ENCODE results near the gene BRD1.

Gene BRD1

DNA sequence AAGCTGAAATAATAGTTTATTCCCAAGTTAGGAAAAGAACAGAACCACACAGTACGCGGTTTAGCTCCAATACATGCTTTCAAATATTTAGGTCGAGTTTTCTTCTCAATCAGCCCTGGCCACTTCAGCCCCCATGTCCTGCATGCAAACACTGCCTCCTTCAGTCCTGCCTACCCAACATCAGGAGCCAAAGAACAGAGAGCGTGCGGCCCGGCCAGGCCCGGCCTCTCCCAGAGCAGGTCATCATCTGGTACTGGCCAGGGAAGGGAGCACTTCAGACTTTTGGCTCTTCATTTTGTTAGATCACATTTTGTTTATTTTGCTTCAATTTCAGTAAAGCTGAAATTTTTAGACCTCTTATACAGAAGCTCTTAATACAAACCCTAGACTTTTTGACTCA lies 6.7 kb downstream of the BRD1 start:
- TF ChIP-seq, protein P1, sequence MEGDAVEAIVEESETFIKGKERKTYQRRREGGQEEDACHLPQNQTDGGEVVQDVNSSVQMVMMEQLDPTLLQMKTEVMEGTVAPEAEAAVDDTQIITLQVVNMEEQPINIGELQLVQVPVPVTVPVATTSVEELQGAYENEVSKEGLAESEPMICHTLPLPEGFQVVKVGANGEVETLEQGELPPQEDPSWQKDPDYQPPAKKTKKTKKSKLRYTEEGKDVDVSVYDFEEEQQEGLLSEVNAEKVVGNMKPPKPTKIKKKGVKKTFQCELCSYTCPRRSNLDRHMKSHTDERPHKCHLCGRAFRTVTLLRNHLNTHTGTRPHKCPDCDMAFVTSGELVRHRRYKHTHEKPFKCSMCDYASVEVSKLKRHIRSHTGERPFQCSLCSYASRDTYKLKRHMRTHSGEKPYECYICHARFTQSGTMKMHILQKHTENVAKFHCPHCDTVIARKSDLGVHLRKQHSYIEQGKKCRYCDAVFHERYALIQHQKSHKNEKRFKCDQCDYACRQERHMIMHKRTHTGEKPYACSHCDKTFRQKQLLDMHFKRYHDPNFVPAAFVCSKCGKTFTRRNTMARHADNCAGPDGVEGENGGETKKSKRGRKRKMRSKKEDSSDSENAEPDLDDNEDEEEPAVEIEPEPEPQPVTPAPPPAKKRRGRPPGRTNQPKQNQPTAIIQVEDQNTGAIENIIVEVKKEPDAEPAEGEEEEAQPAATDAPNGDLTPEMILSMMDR (conservative IDR thresholded peaks at IDR 0.05), result no peak
- H3K27ac ChIP-seq, result no peak overlapping the region

DNA sequence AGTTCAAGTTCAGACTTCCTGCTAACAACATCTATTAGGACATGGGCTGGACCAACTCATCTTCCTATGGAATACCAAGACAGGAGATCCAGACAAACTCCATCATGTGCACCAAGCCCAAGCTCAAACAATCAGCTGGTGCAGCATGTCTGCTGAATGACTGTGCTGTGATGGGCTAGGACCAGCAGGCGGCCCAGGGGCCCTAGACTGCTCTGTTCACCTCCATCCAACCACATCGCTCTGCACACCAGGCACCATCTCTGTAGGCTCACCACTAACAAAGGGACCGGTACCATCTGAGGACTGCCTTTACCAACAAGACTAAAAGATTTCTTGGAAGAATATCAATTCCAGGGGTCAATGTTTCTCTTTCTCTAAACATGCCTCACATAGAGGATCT lies 10.3 kb downstream of the BRD1 start:
- H3K27ac ChIP-seq, result no peak overlapping the region
- TF ChIP-seq, protein P1 (conservative IDR thresholded peaks at IDR 0.05), result no peak

DNA sequence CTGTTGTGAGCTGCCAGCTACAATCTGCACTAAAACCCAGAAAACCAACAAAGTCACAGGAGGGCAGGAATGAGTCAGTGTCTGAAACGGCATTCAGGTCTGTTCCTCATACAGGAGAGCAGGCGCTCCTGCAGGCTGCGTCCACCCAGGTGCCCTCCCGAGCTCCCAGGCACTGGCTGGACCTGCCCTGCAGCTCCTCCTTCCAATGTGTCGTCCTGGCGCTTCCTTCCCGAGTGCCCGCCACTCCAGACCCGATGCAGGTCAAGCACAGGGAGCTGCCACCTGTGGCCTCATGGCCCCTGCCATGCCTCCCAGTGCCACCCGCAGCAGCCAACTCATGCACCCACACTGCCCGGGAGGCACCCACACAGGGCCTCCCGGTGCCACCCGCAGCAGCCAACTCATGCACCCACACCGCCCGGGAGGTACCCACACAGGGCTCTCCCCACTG lies 12.0 kb downstream of the BRD1 start:
- TF ChIP-seq, protein P1 (conservative IDR thresholded peaks at IDR 0.05), result no peak
- H3K27ac ChIP-seq, result no peak overlapping the region

DNA sequence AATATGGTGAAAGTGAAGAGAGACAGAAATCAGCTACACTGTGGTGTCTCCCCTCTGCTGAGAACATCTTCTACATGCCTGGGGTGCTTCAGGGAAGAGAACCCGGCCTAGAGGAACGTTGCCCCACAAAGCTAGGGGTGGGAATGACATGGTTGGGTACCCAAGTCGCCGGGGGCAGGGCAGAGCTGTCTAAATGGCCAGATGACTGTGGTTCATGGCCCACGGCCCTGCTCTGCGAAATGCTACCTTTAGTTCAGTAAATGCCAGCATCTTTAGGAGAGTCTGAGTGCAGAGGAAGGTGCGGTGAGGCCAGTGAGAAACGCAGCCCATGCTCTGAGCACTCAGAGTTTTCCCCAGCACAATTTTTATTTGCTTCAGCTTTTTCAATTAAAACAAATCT lies 12.8 kb downstream of the BRD1 start:
- H3K27ac ChIP-seq, result no peak overlapping the region
- TF ChIP-seq, protein P1 (conservative IDR thresholded peaks at IDR 0.05), result no peak

DNA sequence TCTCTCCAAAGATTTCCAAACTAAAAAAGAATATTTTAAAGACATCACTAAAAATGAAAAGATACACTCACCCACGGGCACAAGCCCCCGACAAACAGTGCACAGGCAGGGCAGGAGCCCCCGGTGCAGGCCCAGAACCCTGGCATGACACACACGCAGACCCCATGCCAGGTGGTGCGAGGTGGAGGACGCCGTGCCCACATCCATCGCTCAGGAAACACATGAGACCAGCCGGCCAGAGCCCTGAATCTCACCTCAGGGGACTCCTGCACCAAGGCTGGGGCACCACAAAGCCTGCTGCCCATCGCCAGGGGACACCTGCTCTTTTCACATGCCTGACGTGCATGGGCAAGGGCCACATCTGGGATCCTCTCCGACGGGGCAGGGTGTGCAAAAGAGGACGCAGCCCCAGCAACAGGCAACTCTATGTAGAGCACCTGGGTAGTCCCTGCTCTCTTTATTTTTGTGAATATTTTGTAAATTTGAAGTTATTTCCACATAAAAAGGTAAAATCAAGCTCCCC lies 13.4 kb downstream of the BRD1 start:
- H3K27ac ChIP-seq, result no peak overlapping the region
- TF ChIP-seq, protein P1 (conservative IDR thresholded peaks at IDR 0.05), result no peak

DNA sequence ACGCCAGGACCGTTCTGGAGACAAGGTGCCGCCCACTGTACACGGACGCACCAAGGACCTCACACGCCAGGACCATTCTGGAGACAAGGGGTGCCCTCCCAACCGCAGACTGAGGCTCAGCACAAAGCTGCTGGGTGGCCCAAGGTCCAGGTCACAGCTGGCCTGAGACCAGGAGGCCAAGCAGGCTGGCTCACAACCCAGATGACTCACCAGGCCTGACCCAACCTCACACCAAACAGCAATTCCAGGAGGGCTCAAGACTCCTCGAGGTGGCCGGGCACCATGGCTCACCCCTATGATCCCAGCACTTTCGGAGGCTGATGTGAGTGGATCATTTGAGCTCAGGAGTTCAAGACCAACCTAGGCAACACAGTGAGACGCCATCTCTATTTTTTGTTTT lies 14.8 kb downstream of the BRD1 start:
- TF ChIP-seq, protein P1 (conservative IDR thresholded peaks at IDR 0.05), result no peak
- H3K27ac ChIP-seq, result no peak overlapping the region

DNA sequence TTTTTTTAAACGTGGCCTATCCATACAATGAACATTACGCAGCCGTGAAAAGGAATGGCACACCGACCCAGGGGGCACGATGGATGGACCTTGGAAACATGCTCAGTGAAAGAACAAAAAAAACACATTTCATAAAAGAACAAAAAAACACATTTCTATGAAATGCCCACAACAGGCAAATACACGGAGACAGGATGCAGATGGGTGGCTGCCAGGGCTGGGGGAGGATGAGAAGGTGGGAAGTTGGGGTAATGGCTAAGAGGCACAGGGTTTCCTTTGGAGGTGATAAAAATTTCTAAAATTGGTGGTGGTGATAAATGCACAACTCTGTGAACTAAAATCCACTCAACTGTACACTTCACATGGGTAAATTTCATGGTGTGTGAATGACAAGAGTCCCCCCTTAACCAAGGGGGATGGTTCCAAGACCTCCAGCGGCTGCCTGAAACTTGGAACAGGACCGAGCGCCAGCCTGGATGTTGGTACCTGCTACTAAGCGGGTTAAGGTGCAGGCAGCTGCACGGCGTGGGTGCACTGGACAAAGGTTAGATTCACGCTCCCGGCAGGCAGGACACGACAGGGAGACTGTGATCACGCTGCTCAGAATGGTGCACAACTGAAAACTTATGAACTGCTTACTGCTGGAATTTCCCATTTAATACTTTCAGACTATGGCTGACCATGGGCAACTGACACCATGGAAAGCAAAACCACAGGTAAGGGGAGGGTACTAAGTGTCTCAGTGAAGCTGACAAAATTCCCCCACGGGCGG lies 16.5 kb downstream of the BRD1 start:
- TF ChIP-seq, protein P1 (conservative IDR thresholded peaks at IDR 0.05), result no peak
- H3K27ac ChIP-seq, result no peak overlapping the region
